GM12872 (cell line): ENCODE results near the gene SLC44A2.

Source experiments
- CTCF ChIP-seq: IDR thresholded peaks from 3 replicates; pipeline ENCODE4 v1.5.1; 2011; ENCODE audit warnings: low read depth, mild to moderate bottlenecking, low read length, moderate library complexity; ENCODE audit not compliant: insufficient read depth

SLC44A2 gene

GRCh38 chr19:10620786-10621185 lies 4.6 kb upstream of the SLC44A2 start:
- TF ChIP-seq CTCF: no peak

- no peak for TF ChIP-seq CTCF
Observed at GRCh38 chr19:10621966-10622365, 3.4 kb upstream of the SLC44A2 start.

GRCh38 chr19:10624585-10624984 lies 768 bp upstream of the SLC44A2 start:
- no peak for TF ChIP-seq CTCF

GRCh38 chr19:10625762-10626138 lies 397 bp downstream of the SLC44A2 start:
- TF ChIP-seq CTCF: no peak

GRCh38 chr19:10631874-10632273 lies 6.5 kb downstream of the SLC44A2 start:
- no peak for TF ChIP-seq CTCF

GRCh38 chr19:10634430-10634829 lies 9.1 kb downstream of the SLC44A2 start:
- TF ChIP-seq CTCF: no peak

GRCh38 chr19:10634963-10635362 lies 9.6 kb downstream of the SLC44A2 start:
- 0 out of 3 replicates have a peak, but pooled peaks have one; percentile 5 for TF ChIP-seq CTCF

GRCh38 chr19:10636304-10636972 lies 11.1 kb downstream of the SLC44A2 start:
- no peak for TF ChIP-seq CTCF
